GM06990 (cell line): Measurements from ENCODE around the gene KRT78.

Experiments used
- DNase-seq: peaks from one replicate; pipeline ENCODE4 v3.0.0-alpha.2; 2011; ENCODE audit not compliant: insufficient read length; ENCODE audit errors: extremely low read depth
- H3K27me3 ChIP-seq: replicated peaks from 2 replicates; pipeline ENCODE4 v1.6.0; 2011; ENCODE audit warnings: low read length; ENCODE audit not compliant: control insufficient read depth, insufficient read depth
- H3K36me3 ChIP-seq: 2 replicates; pipeline ENCODE4 v1.5.1; 2011; ENCODE audit warnings: low read length; ENCODE audit not compliant: control insufficient read depth, insufficient read depth
- H3K4me3 ChIP-seq: replicated peaks from 2 replicates; pipeline ENCODE4 v1.5.1; 2011; ENCODE audit warnings: low read depth, mild to moderate bottlenecking, control low read depth, low read length
- TF ChIP-seq, protein P1 (sequence below): IDR thresholded peaks from 2 replicates; pipeline ENCODE4 v1.5.1; 2011; ENCODE audit warnings: low read length, control low read depth, mild to moderate bottlenecking, inconsistent platforms; ENCODE audit not compliant: insufficient read depth, poor library complexity, severe bottlenecking

KRT78 gene

DNA sequence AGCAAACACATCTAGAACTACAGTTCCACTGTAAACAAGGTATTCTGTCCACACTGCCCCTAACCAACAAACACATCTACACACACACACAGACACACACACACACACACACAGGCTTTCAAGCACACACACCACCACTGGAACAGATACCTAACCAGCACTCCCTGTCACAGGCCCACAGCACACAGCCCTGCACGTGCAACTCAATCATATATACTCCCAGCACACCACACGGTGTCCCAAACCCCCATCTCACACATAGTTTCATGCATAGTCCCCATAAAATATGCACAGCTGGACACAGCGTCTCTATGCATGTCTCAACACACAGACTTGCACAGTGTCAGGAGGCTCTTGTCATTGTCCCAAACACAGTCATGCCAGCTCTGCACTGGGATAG is 28.4 kb upstream of the KRT78 start:
- Histone ChIP-seq H3K4me3 (no peak overlapping the region), H3K27me3 (no peaks in the 10 kb centered on the region)

DNA sequence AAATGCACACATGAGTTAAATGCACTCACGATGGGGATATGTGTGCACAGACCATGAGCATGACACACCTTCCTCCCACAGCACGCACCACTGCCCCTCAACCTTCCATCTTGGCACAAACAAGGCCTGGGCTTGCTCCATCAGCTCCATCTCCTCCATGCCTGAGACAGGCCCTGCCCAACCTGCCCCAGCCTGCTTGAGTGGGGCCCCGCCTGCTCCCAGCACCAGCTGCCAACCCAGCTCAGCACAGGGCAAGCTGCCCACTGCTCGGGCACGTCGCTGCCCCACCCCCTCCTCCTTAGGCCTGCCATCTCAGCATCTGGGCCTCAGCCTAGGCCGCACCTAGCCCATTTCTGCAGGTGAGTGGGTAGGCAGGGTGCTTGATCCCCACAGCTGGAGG is 27.6 kb upstream of the KRT78 start:
- Histone ChIP-seq H3K36me3 (no peaks in the 10 kb centered on the region), H3K4me3 (no peak overlapping the region), H3K27me3 (no peaks in the 10 kb centered on the region)
- DNase-seq: no peak
- TF ChIP-seq, protein P1, sequence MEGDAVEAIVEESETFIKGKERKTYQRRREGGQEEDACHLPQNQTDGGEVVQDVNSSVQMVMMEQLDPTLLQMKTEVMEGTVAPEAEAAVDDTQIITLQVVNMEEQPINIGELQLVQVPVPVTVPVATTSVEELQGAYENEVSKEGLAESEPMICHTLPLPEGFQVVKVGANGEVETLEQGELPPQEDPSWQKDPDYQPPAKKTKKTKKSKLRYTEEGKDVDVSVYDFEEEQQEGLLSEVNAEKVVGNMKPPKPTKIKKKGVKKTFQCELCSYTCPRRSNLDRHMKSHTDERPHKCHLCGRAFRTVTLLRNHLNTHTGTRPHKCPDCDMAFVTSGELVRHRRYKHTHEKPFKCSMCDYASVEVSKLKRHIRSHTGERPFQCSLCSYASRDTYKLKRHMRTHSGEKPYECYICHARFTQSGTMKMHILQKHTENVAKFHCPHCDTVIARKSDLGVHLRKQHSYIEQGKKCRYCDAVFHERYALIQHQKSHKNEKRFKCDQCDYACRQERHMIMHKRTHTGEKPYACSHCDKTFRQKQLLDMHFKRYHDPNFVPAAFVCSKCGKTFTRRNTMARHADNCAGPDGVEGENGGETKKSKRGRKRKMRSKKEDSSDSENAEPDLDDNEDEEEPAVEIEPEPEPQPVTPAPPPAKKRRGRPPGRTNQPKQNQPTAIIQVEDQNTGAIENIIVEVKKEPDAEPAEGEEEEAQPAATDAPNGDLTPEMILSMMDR: no peak

More for the DNA sequence above, 28.4 kb upstream of the KRT78 start:
- TF ChIP-seq, protein P1: no peak
- DNase-seq: no peak
- H3K36me3 ChIP-seq: no peaks in the 10 kb centered on the region

DNA sequence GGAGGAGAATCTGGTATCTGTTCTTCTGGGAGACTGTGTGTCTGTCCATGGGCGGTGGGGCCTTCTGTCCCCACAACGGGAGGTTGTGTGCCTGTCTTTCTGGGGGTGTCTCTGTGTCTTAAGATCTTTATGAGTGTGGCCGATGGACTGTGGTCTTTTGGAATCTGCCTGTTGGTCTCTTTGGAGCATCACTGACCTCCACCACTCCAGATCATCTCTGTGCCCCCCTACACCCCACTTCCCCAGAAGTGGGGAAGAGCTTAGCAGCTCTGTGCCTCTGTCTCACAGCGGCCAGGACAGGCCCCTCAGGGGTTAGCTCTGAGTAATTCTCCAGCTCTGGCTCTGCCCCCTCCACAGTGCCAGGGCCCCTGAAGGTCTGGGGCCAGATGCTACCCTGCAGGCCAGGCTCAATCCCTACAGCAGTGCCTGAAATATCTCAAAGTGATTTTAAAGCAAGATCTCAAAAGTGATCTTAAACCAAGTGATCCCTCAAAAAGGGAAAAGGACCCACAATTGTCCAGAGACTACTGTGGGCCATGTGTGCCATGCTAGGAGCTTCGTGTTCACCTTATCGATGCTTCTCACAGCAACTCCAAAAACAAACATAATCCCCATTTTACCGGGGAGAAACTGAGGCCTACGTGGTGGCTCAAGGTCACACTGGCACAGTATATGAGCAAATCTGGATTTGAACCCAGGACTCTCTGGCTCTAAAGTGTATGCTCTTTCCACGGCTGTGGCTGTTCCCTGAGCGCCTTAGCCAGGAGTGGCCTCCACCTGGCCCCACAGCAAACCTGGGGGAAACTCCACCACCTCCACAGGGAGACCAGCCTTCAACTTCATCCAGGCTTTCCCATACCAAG is 26.0 kb upstream of the KRT78 start:
- no peaks in the 10 kb centered on the region for H3K36me3 ChIP-seq
- H3K27me3 ChIP-seq: no peaks in the 10 kb centered on the region
- TF ChIP-seq, protein P1: no peak
- peak overlapping the region; percentile 47; the same call in 1 of the 2 replicates for H3K4me3 ChIP-seq
- DNase-seq: no peak

DNA sequence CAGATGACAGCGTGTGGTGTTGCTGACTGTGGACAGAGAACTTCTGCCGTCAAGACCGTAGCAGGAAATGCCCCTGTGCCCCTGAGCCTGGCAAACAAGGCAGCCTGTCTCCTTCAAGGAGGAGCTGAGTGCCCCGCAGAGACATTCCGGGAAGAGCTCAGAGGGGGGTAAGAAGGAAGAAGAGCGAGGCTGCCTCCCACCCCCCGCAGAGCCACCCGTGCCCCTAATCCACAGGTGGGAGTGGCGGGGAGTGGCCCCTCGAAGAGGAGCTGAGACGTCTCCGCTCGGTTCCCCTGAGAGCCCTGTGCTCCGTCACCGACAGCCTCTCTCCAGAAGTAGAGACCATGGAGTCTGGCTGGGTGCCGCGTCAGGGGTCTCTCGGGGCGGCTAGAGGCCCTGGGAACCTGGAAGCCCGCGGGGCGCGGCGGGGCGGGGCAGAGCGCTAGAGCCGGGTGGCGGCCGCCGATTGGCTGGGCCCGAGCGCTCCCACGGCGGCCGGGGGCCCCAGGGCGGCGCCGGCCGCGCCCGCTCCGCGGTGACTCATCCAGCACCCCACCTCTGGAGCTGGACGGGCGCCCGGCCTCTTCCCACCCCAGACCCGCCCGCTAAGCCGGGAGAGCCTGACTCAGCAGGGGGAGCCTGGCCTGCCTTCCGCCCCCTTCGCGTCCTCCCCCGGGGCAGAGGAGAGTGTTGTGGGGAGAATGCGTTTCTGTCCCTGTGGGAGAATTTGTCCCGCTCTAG is 25.2 kb upstream of the KRT78 start:
- Histone ChIP-seq H3K36me3 (no peaks in the 10 kb centered on the region), H3K4me3 (peak overlapping the region; percentile 49), H3K27me3 (no peaks in the 10 kb centered on the region)
- TF ChIP-seq, protein P1: no peak
- no peak for DNase-seq

DNA sequence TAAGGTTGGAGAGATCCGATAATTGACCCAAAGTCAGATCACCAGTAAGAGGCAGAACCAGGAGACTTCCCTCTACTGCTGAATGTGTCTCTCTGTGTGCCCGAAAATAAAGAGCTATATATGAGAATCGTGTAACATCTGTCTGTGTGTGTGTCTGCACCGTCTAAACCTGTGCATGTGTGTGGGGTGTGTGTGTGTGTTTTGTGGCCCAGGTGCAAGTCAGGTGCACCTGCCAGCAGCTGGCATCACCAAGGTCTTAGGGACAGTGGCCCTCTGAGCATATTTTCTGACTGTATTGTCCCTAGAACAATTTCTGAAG is 24.7 kb upstream of the KRT78 start:
- no peak for DNase-seq
- Histone ChIP-seq H3K27me3 (no peaks in the 10 kb centered on the region), H3K4me3 (no peak overlapping the region), H3K36me3 (no peaks in the 10 kb centered on the region)
- TF ChIP-seq, protein P1: no peak
